Uterine smooth muscle cell (primary cell): ENCODE data around the gene SYNPO2. TPM values are rescaled to one million over a fixed set of nuclear protein-coding genes. Genes with fewer than 3 reads are reported as not detected.

Experiments used
- total RNA-seq: library from RNA; depleted of rRNA; stranded (reverse); fragments of >200 nt; gene quantifications from 2 replicates; pipeline ENCODE4 v1.2.3, GENCODE V29; 2014

Gene SYNPO2
- total RNA-seq, result 7.0 and 20.4 TPM in 2 replicates

GRCh38 chr4:118888666-118889311 lies at the start of gene SYNPO2:
SYNPO2 (plus strand) TSS chr4:118888854; CDS start chr4:118889037, 183 bp downstream.

Other genes starting within 250 kb of the SYNPO2 start
- 45.9 and 61.9 TPM in 2 replicates for gene METTL14, start 203.5 kb upstream of the SYNPO2 start, total RNA-seq
- 112 and 120 TPM in 2 replicates for gene SEC24D, start 52.7 kb upstream of the SYNPO2 start, total RNA-seq
- under 0.01 and 0.12 TPM in 2 replicates for gene MYOZ2, start 247.0 kb downstream of the SYNPO2 start, total RNA-seq